ENCODE results near the gene GIT2. TPM values are rescaled to one million over a fixed set of nuclear protein-coding genes. Genes with fewer than 3 reads are reported as not detected.

GIT2 gene
- total and polyA plus RNA-seq, 2 of the 13 experiments (the other 11 are each of a cell fraction or from before 2014, with no cell fraction given), result 18.4 to 19.8 TPM

DNA sequence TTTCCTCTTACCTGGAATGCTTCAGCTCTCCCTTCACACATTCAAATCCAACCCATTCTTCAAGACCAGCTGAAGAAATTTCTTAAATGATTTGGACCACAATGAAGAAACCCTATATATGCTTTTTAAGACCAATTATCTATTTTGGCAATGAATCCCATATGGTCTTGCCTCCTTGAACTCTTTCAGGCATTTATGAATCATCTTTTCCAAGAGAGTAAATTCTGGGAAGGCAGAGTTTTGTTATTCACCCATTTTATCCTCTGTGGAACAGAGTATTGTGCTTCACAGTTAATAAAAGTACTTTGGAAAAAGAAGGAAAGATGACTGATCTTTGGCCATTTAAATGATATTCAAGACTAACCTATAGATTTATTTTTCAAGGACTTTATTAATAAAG is 14.0 kb downstream of the GIT2 start:
- TF ChIP-seq TOPORS (CRISPR knock-in tag; IDR thresholded peaks at IDR 0.05) (no peak), ZNF740 (CRISPR knock-in tag; IDR thresholded peaks at IDR 0.05) (no peak), ZNF557 (CRISPR knock-in tag; IDR thresholded peaks at IDR 0.05) (no peak), CHD2 (IDR thresholded peaks at IDR 0.05; ENCODE audit: low read depth, low read length) (no peak), EED (CRISPR knock-in tag; IDR thresholded peaks at IDR 0.05) (no peak), E2F2 (CRISPR knock-in tag; IDR thresholded peaks at IDR 0.05; ENCODE audit: borderline replicate concordance) (no peak), ZGPAT (CRISPR knock-in tag; IDR thresholded peaks at IDR 0.05) (no peak), HNRNPLL (IDR thresholded peaks at IDR 0.05; ENCODE audit: low read depth, low read length, poor library complexity, severe bottlenecking) (no peak), YY1 (IDR thresholded peaks at IDR 0.05; ENCODE audit: insufficient read depth, insufficient replicate concordance, low read depth, low read length) (no peak), ZNF562 (CRISPR knock-in tag; IDR thresholded peaks at IDR 0.05; ENCODE audit: borderline replicate concordance) (no peak)
- TF ChIP-seq, protein P1, sequence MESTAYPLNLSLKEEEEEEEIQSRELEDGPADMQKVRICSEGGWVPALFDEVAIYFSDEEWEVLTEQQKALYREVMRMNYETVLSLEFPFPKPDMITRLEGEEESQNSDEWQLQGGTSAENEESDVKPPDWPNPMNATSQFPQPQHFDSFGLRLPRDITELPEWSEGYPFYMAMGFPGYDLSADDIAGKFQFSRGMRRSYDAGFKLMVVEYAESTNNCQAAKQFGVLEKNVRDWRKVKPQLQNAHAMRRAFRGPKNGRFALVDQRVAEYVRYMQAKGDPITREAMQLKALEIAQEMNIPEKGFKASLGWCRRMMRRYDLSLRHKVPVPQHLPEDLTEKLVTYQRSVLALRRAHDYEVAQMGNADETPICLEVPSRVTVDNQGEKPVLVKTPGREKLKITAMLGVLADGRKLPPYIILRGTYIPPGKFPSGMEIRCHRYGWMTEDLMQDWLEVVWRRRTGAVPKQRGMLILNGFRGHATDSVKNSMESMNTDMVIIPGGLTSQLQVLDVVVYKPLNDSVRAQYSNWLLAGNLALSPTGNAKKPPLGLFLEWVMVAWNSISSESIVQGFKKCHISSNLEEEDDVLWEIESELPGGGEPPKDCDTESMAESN (CRISPR knock-in tag; conservative IDR thresholded peaks at IDR 0.05), result no peak
- Histone ChIP-seq H3K4me2 (ENCODE audit: low read depth, low read length) (no peak overlapping the region), H3K79me2 (ENCODE audit: insufficient read depth, low read length) (no peaks in the 10 kb centered on the region), H2AFZ (ENCODE audit: low read length) (no peak overlapping the region), H4K20me1 (ENCODE audit: insufficient read depth, low read length) (no peaks in the 10 kb centered on the region), H3K36me3 (replicated peaks in 1 of 2; ENCODE audit: control insufficient read depth in 1 of 2, insufficient read depth in 2 of 2, low read length in 2 of 2) (peaks cover 30 to 61% of the 10 kb centered on the region in 2 experiments), H3K9ac (ENCODE audit: insufficient read depth, low read depth, low read length) (no peak overlapping the region), H3K27me3 (ENCODE audit: control insufficient read depth in 1 of 2, insufficient read depth in 2 of 2, low read length in 2 of 2) (no peaks in the 10 kb centered on the region), H3K4me1 (ENCODE audit: insufficient read depth, low read length) (no peaks in the 10 kb centered on the region), H3K9me3 (ENCODE audit: low read length) (no peaks in the 10 kb centered on the region), H3K4me3 (replicated peaks in 1 of 3; ENCODE audit: insufficient read depth in 1 of 3, low read depth in 2 of 3, low read length in 3 of 3) (no peak overlapping the region), H3K27ac (ENCODE audit: extremely low read length, insufficient read depth, low read length) (no peak overlapping the region)
- no peak for FAIRE-seq
- no TSS peak for BruUV-seq (replicated peaks)
- ATAC-seq, result no peak
- DNase-seq (ENCODE audit: low spot score), result no peak
- ChIA-PET POLR2A (no interaction called here), CTCF (ENCODE audit: low intra/inter-chr PET ratio, low total read pairs) (no interaction called here)
- intact Hi-C loops (cut with micrococcal nuclease; ENCODE audit: unreplicated experiment) (no loop called here), in situ Hi-C loops (cut with HindIII; ENCODE audit: extremely low pct_ligation_motif_present, low pct_unique_long_range_greater_than_20kb) (no loop called here)

Data from HepG2 (cell line).